GM18505 (cell line): ENCODE data around the gene KCNJ15.

ENCODE experiments used
- ATAC-seq: cut with Tn5 transposase; IDR thresholded peaks from one replicate; pipeline ENCODE4 v1.9.1; 2021; ENCODE audit not compliant: unreplicated experiment
- POLR2A ChIP-seq: IDR thresholded peaks from 4 replicates; pipeline ENCODE4 v1.6.1; 2011; ENCODE audit warnings: borderline replicate concordance; ENCODE audit not compliant: insufficient read depth, insufficient read length; ENCODE audit errors: extremely low read depth

KCNJ15 gene

GRCh38 chr21:38322311-38322950, 65.6 kb downstream of the KCNJ15 start:
- TF ChIP-seq POLR2A: no peak
- no peak for ATAC-seq

- no peak for TF ChIP-seq POLR2A
- ATAC-seq: no peak
Observed at GRCh38 chr21:38323721-38324531, 67.1 kb downstream of the KCNJ15 start.

- no peak for ATAC-seq
- TF ChIP-seq POLR2A: no peak
Observed at GRCh38 chr21:38325216-38325615, 68.4 kb downstream of the KCNJ15 start.

GRCh38 chr21:38325731-38326420, 69.1 kb downstream of the KCNJ15 start:
- no peak for ATAC-seq
- TF ChIP-seq POLR2A: no peak

GRCh38 chr21:38326429-38326828, 69.6 kb downstream of the KCNJ15 start:
- TF ChIP-seq POLR2A: no peak
- ATAC-seq: no peak

- no peak for TF ChIP-seq POLR2A
- no peak for ATAC-seq
Observed at GRCh38 chr21:38326899-38327298, 70.1 kb downstream of the KCNJ15 start.

- no peak for TF ChIP-seq POLR2A
Observed at GRCh38 chr21:38327984-38328383, 71.2 kb downstream of the KCNJ15 start.

GRCh38 chr21:38329162-38329561, 72.4 kb downstream of the KCNJ15 start:
- ATAC-seq: no peak
- TF ChIP-seq POLR2A: no peak

More at GRCh38 chr21:38327984-38328383, 71.2 kb downstream of the KCNJ15 start:
- no peak for ATAC-seq

- no peak for TF ChIP-seq POLR2A
- ATAC-seq: no peak
Observed at GRCh38 chr21:38330666-38331065, 73.9 kb downstream of the KCNJ15 start.

- no peak for TF ChIP-seq POLR2A
- ATAC-seq: no peak
Observed at GRCh38 chr21:38333301-38334272, 76.8 kb downstream of the KCNJ15 start.

- no peak for ATAC-seq
- no peak for TF ChIP-seq POLR2A
Observed at GRCh38 chr21:38334866-38335265, 78.1 kb downstream of the KCNJ15 start.

- TF ChIP-seq POLR2A: no peak
- no peak for ATAC-seq
Observed at GRCh38 chr21:38337793-38338192, 81.0 kb downstream of the KCNJ15 start.
